ENCODE measurements around the gene HS3ST4.

DNA sequence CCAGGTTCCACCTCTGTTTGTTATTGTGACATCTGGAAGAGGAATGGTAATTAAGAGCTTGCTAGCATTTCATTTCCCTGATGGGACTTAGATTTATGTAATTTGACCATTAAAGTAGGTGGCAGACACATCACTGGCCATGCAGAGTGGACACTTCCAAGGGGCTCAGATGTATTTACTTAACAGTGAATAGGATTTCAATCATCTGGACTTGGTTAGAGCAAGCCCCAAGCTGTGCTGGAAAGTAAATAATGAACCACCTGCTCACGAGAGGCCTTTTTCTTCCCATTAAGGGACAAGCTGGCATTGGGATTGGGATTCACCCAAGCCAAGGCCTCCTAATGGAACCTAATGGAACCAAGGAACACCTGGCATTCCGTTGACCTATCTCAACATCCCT, 395.3 kb downstream of the HS3ST4 start:
- TF ChIP-seq, protein P1, sequence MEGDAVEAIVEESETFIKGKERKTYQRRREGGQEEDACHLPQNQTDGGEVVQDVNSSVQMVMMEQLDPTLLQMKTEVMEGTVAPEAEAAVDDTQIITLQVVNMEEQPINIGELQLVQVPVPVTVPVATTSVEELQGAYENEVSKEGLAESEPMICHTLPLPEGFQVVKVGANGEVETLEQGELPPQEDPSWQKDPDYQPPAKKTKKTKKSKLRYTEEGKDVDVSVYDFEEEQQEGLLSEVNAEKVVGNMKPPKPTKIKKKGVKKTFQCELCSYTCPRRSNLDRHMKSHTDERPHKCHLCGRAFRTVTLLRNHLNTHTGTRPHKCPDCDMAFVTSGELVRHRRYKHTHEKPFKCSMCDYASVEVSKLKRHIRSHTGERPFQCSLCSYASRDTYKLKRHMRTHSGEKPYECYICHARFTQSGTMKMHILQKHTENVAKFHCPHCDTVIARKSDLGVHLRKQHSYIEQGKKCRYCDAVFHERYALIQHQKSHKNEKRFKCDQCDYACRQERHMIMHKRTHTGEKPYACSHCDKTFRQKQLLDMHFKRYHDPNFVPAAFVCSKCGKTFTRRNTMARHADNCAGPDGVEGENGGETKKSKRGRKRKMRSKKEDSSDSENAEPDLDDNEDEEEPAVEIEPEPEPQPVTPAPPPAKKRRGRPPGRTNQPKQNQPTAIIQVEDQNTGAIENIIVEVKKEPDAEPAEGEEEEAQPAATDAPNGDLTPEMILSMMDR (IDR thresholded peaks at IDR 0.05), result no peak
- TF ChIP-seq POLR2A (IDR thresholded peaks at IDR 0.05), result no peak

Data from esophagus squamous epithelium (tissue), 4 donors.